Neural progenitor cell (in vitro differentiated cells): ENCODE measurements around the gene LINGO3. TPM values are rescaled to one million over a fixed set of nuclear protein-coding genes. Genes with fewer than 3 reads are reported as not detected.

Source experiments
- DNase-seq: peaks from one replicate; pipeline ENCODE4 v3.0.0-alpha.2; 2016; ENCODE audit warnings: low spot score
- H2AFZ ChIP-seq: fragments of 200-600 bp; sonication (generic); replicated peaks from 2 replicates; pipeline ENCODE4 v1.6.1; 2016; ENCODE audit warnings: antibody characterized with exemption
- H3F3A ChIP-seq: fragments of 200-600 bp; sonication (generic); 2 replicates; pipeline ENCODE4 v1.6.1; 2016; ENCODE audit warnings: antibody characterized with exemption, low read depth
- H3K27ac ChIP-seq: fragments of 200-600 bp; sonication (generic); 2 replicates; pipeline ENCODE4 v1.5.1; 2016; ENCODE audit warnings: mild to moderate bottlenecking
- H3K27me3 ChIP-seq: fragments of 200-600 bp; sonication (generic); 2 replicates; pipeline ENCODE4 v1.6.1; 2016; ENCODE audit warnings: mild to moderate bottlenecking, moderate library complexity
- H3K36me3 ChIP-seq: fragments of 200-600 bp; sonication (generic); 2 replicates; pipeline ENCODE4 v1.5.1; 2016
- H3K4me1 ChIP-seq: fragments of 200-600 bp; sonication (generic); 2 replicates; pipeline ENCODE4 v1.6.1; 2016; ENCODE audit warnings: mixed run types
- H3K4me2 ChIP-seq: fragments of 200-600 bp; sonication (generic); 2 replicates; pipeline ENCODE4 v1.6.1; 2016
- H3K4me3 ChIP-seq: fragments of 200-600 bp; sonication (generic); 2 replicates; pipeline ENCODE4 v1.5.1; 2016
- H3K79me2 ChIP-seq: fragments of 200-600 bp; sonication (generic); 2 replicates; pipeline ENCODE4 v1.6.1; 2016; ENCODE audit warnings: low read depth
- H3K9ac ChIP-seq: fragments of 200-600 bp; sonication (generic); 2 replicates; pipeline ENCODE4 v1.6.1; 2016
- H3K9me3 ChIP-seq: fragments of 200-600 bp; sonication (generic); 2 replicates; pipeline ENCODE4 v1.5.1; 2016; ENCODE audit warnings: low read depth
- H4K20me1 ChIP-seq: fragments of 200-600 bp; sonication (generic); 2 replicates; pipeline ENCODE4 v1.6.1; 2016; ENCODE audit warnings: low read depth
- H3K27ac Mint-ChIP-seq: 3 replicates; pipeline ENCODE4 v1.8.0; 2021; ENCODE audit warnings: mixed read lengths
- H3K27me3 Mint-ChIP-seq: 2 replicates; pipeline ENCODE4 v1.8.0; 2022; ENCODE audit warnings: low read depth, mild to moderate bottlenecking, inconsistent platforms, moderate library complexity, mixed read lengths; ENCODE audit not compliant: insufficient read depth
- H3K36me3 Mint-ChIP-seq: 3 replicates; pipeline ENCODE4 v1.8.0; 2021; ENCODE audit warnings: mixed read lengths
- H3K4me1 Mint-ChIP-seq: 3 replicates; pipeline ENCODE4 v1.8.0; 2021; ENCODE audit warnings: mixed read lengths
- H3K4me3 Mint-ChIP-seq: 3 replicates; pipeline ENCODE4 v1.8.0; 2021; ENCODE audit warnings: mild to moderate bottlenecking, moderate library complexity, mixed read lengths
- H3K9me3 Mint-ChIP-seq: 3 replicates; pipeline ENCODE4 v1.8.0; 2020; ENCODE audit warnings: mixed read lengths
- CTCF ChIP-seq: fragments of 200-600 bp; sonication (generic); IDR thresholded peaks from 2 replicates; pipeline ENCODE4 v1.5.1; 2017; ENCODE audit warnings: antibody characterized with exemption, mild to moderate bottlenecking
- EZH2 ChIP-seq: fragments of 200-600 bp; sonication (generic); IDR thresholded peaks from 2 replicates; pipeline ENCODE4 v1.6.1; 2017; ENCODE audit warnings: antibody characterized with exemption, mild to moderate bottlenecking, moderate library complexity
- EZH2phosphoT487 ChIP-seq: fragments of 200-600 bp; sonication (generic); IDR thresholded peaks from 2 replicates; pipeline ENCODE4 v1.6.1; 2017; ENCODE audit warnings: antibody characterized with exemption
- total RNA-seq: library from RNA; depleted of rRNA; stranded (reverse); fragments of >200 nt; gene quantifications from 2 replicates; pipeline ENCODE4 v1.2.3, GENCODE V29; 2015; ENCODE audit warnings: low replicate concordance

LINGO3 gene
- total RNA-seq, 1 donor from 2014 or later = not detected

- Histone ChIP-seq H3K27ac (no peak overlapping the region), H3F3A (peaks cover 29% of the 10 kb centered on the region), H3K27me3 (no peaks in the 10 kb centered on the region), H3K79me2 (peaks cover 37% of the 10 kb centered on the region), H3K4me1 (peaks cover 3% of the 10 kb centered on the region), H4K20me1 (peaks cover 31% of the 10 kb centered on the region), H3K4me2 (no peak overlapping the region), H3K36me3 (no peaks in the 10 kb centered on the region), H3K4me3 (no peak overlapping the region), H3K9ac (no peak overlapping the region), H2AFZ (no peak overlapping the region), H3K9me3 (no peaks in the 10 kb centered on the region)
- no peak for TF ChIP-seq EZH2
- no peak for TF ChIP-seq CTCF
- no peak for TF ChIP-seq EZH2phosphoT487
- Mint-ChIP-seq H3K4me1 (peaks cover 22% of the 10 kb centered on the region), H3K36me3 (peaks cover 6% of the 10 kb centered on the region), H3K27me3 (peaks cover 5% of the 10 kb centered on the region), H3K4me3 (no peak overlapping the region), H3K9me3 (peaks cover 4% of the 10 kb centered on the region), H3K27ac (no peak overlapping the region)
- DNase-seq = no peak
These were observed 31.0 kb upstream of the LINGO3 start for GRCh38 chr19:2338751-2339643.

GRCh38 chr19:2338055-2338615 is 30.2 kb upstream of the LINGO3 start:
- Histone ChIP-seq H3K9ac (no peak overlapping the region), H3K27me3 (no peaks in the 10 kb centered on the region), H3K36me3 (no peaks in the 10 kb centered on the region), H3K79me2 (peaks cover 45% of the 10 kb centered on the region), H3F3A (peaks cover 36% of the 10 kb centered on the region), H4K20me1 (peaks cover 37% of the 10 kb centered on the region), H3K9me3 (no peaks in the 10 kb centered on the region), H3K4me1 (peaks cover 3% of the 10 kb centered on the region), H3K4me3 (no peak overlapping the region), H2AFZ (no peak overlapping the region), H3K4me2 (no peak overlapping the region), H3K27ac (no peak overlapping the region)
- no peak overlapping the region for H3K27ac Mint-ChIP-seq
- peaks cover 4% of the 10 kb centered on the region for H3K9me3 Mint-ChIP-seq
- TF ChIP-seq EZH2 (no peak), EZH2phosphoT487 (no peak), CTCF (no peak)
- H3K36me3 Mint-ChIP-seq = peaks cover 6% of the 10 kb centered on the region
- no peak overlapping the region for H3K4me3 Mint-ChIP-seq
- H3K4me1 Mint-ChIP-seq = peaks cover 25% of the 10 kb centered on the region
- H3K27me3 Mint-ChIP-seq = peaks cover 5% of the 10 kb centered on the region
- no peak for DNase-seq

- no peak overlapping the region for H3K9ac ChIP-seq
- TF ChIP-seq EZH2phosphoT487 = no peak
- TF ChIP-seq CTCF = peak; percentile 40
- no peak for TF ChIP-seq EZH2
- Mint-ChIP-seq H3K36me3 (peaks cover 6% of the 10 kb centered on the region), H3K4me1 (peaks cover 26% of the 10 kb centered on the region), H3K4me3 (no peak overlapping the region), H3K9me3 (peaks cover 4% of the 10 kb centered on the region), H3K27ac (no peak overlapping the region), H3K27me3 (peaks cover 4% of the 10 kb centered on the region)
- no peaks in the 10 kb centered on the region for H3K36me3 ChIP-seq
- no peaks in the 10 kb centered on the region for H3K27me3 ChIP-seq
- no peaks in the 10 kb centered on the region for H3K9me3 ChIP-seq
- H3K4me1 ChIP-seq = peaks cover 3% of the 10 kb centered on the region
- H3K79me2 ChIP-seq = peaks cover 51% of the 10 kb centered on the region
- peaks cover 43% of the 10 kb centered on the region for H4K20me1 ChIP-seq
- H3K27ac ChIP-seq = peak overlapping the region; percentile 78
- H3K4me3 ChIP-seq = no peak overlapping the region
- H3K4me2 ChIP-seq = peak overlapping the region; percentile 4
- no peak overlapping the region for H2AFZ ChIP-seq
- H3F3A ChIP-seq = peaks cover 36% of the 10 kb centered on the region
- peak; percentile 83 for DNase-seq
These were observed 29.4 kb upstream of the LINGO3 start for GRCh38 chr19:2337329-2337707.
